Heart right ventricle (tissue), 16 donors: ENCODE data around the gene KL. TPM values are rescaled to one million over a fixed set of nuclear protein-coding genes. Genes with fewer than 3 reads are reported as not detected.

Experiments
- ATAC-seq, 8 donors: fragments of 200-7000 bp; cut with Tn5 transposase; one replicate each; pipeline ENCODE4 v1.9.1; 2020; ENCODE audit warnings: mild to moderate bottlenecking in 8 of 8, moderate library complexity in 8 of 8, moderate number of reproducible peaks in 1 of 8
- DNase-seq, 2 donors: peaks; one replicate each; pipeline ENCODE4 v3.0.0-alpha.2; 2020
- H3K27ac ChIP-seq, 10 donors: fragments of 200-600 bp; sonication (generic) in 2 of 10; one replicate each; pipeline versions ENCODE4 v1.5.0 to v1.8.0; 2020 to 2022; ENCODE audit warnings: mild to moderate bottlenecking in 3 of 10
- H3K27me3 ChIP-seq, 7 donors: fragments of 200-600 bp; one replicate each; pipeline ENCODE4 v1.8.0; 2021 to 2022; ENCODE audit warnings: mild to moderate bottlenecking in 2 of 7
- H3K36me3 ChIP-seq, 9 donors: fragments of 200-600 bp; sonication (generic) in 1 of 9; one replicate each; pipeline versions ENCODE4 v1.5.0 to v1.8.0; 2020 to 2022; ENCODE audit warnings: mild to moderate bottlenecking in 2 of 9
- H3K4me1 ChIP-seq, 9 donors: fragments of 200-600 bp; sonication (generic) in 1 of 9; one replicate each; pipeline versions ENCODE4 v1.5.0 to v1.8.0; 2020 to 2022; ENCODE audit warnings: mild to moderate bottlenecking in 4 of 9
- H3K4me3 ChIP-seq, 10 donors: fragments of 200-600 bp; sonication (generic) in 2 of 10; one replicate each; pipeline versions ENCODE4 v1.5.0 to v1.8.0; 2020 to 2022; ENCODE audit warnings: mild to moderate bottlenecking in 7 of 10, moderate library complexity in 2 of 10
- H3K9me3 ChIP-seq, 11 donors: fragments of 200-600 bp in 10 of 11; sonication (generic) in 2 of 11; one replicate each; pipeline versions ENCODE4 v1.5.0 to v1.8.0; 2013 to 2022; ENCODE audit warnings: mild to moderate bottlenecking in 2 of 11, control low read depth in 1 of 11, moderate library complexity in 1 of 11
- CTCF ChIP-seq, 9 donors: fragments of 200-600 bp; sonication (generic) in 2 of 9; IDR thresholded peaks; one replicate each; pipeline versions ENCODE4 v1.5.0 to v1.8.0; 2021 to 2022; ENCODE audit warnings: antibody characterized with exemption in 9 of 9, mild to moderate bottlenecking in 5 of 9, moderate library complexity in 1 of 9
- WGBS, 2 donors: extraction: QIAGEN DNeasy Blood & Tissue Kit; methylation state at CpG; one replicate each; pipeline ENCODE4 v1.1.7; 2013; ENCODE audit warnings: inconsistent platforms in 1 of 2; 5-methylcytosine and 5-hydroxymethylcytosine counted together
- intact Hi-C, 10 donors: fragments of 100-400 bp; cut with DNase I; formaldehyde crosslinking; loops; one replicate each; pipeline versions ENCODE4 v1.11.1 to v1.14.2; 2022
- polyA plus RNA-seq, 2 donors: library from polyadenylated mRNA; stranded (reverse); fragments of 200-250 nt; gene quantifications; one replicate each; pipeline ENCODE4 v1.2.3, GENCODE V29; 2013
- total RNA-seq, 10 donors: library from RNA; stranded (reverse); fragmentation: NEBNext Ultra II Directional in 3 of 10; extraction: Animal tissue kit (Norgen Biotek cat#: 25700) in 3 of 10; gene quantifications; one replicate each; pipeline versions ENCODE4 v1.2.1 to v1.2.4, GENCODE V29; 2021 to 2023
- donor health status: Arrhythmogenic right ventricular cardiomyopathy.
- donor health status: ischemic (EF 13 %, LVEDD 7.1; RV severe dilation, severe dysfunction).
- donor health status: healthy with polysubstance abuse.
- donor health status: DM: no; HTN: yes; CAD: no.
- donor health status: DM: no; HTN: no; CAD: no.
- donor health status: ischemic (EF 25% LVEDD 6.9; RV normal size, moderate dysfunction).
- donor health status: ischemic (EF 25% LVEDD 5.7; RV mildly dilated, moderate dysfunction).
- donor health status: healthy.
- donor health status: DM: yes; HTN: yes; CAD: no.
- donor health status: Ischemic cardiomyopathy.
- donor health status: ischemic (EF 35%, LVEDD 5.7; RV mildly dilated, moderate dysfunction).
- donor health status: nonischemic (EF 11% LVEDD 7.7; RV severe dilation, severe dysfunction).
- donor health status: DM: yes; HTN: yes; CAD: no.
- donor health status: PGD.
- donor health status: ischemic (EF 29% LVEDD 5.4; RV normal size, mild dysfunction).
- donor health status: nonischemic (EF 23%, LVEDD 6.1; RV moderate dilation, normal function).

KL gene
- total and polyA plus RNA-seq, 12 donors, result 0.80 to 2.7 (median 1.3) TPM

- peak in 5 of 8 donors; percentile 19 to 61 (median 48) for ATAC-seq
- Histone ChIP-seq H3K27ac (peak overlapping the region in 7 of 10 donors; percentile 6 to 81 (median 55)), H3K4me1 (peaks cover 11 to 73% (median 63%) of the 10 kb centered on the region in 9 donors)
These were observed 92.4 kb downstream of the KL start for GRCh38 chr13:33108620-33109019.

GRCh38 chr13:33109271-33109697 is 93.1 kb downstream of the KL start:
- Histone ChIP-seq H3K36me3 (peaks cover 0 to 94% (median 46%) of the 10 kb centered on the region in 9 donors), H3K27me3 (no peaks in the 10 kb centered on the region), H3K4me3 (no peak overlapping the region), H3K4me1 (peaks cover 11 to 74% (median 63%) of the 10 kb centered on the region in 9 donors), H3K27ac (peak overlapping the region in 8 of 10 donors; percentile 26 to 81 (median 60)), H3K9me3 (no peaks in the 10 kb centered on the region)
- DNase-seq (no peak), ATAC-seq (peak in 1 of 8 donors; percentile 6)
- 62 to 81% methylated on average over 2 of the region's 2 CpGs for WGBS, 2 donors
- intact Hi-C loops, result no loop called here
- TF ChIP-seq CTCF (IDR thresholded peaks at IDR 0.05), result no peak

More at GRCh38 chr13:33108620-33109019, 92.4 kb downstream of the KL start:
- Histone ChIP-seq H3K9me3 (no peaks in the 10 kb centered on the region), H3K4me3 (no peak overlapping the region), H3K36me3 (peaks cover 0 to 94% (median 46%) of the 10 kb centered on the region in 9 donors), H3K27me3 (no peaks in the 10 kb centered on the region)
- DNase-seq, result no peak
- no peak for TF ChIP-seq CTCF (IDR thresholded peaks at IDR 0.05)
- intact Hi-C loops, result no loop called here
- 84 to 86% methylated on average over 5 of the region's 5 CpGs for WGBS, 2 donors

- Histone ChIP-seq H3K27me3 (no peaks in the 10 kb centered on the region), H3K4me3 (no peak overlapping the region), H3K36me3 (peaks cover 0 to 94% (median 41%) of the 10 kb centered on the region in 9 donors), H3K27ac (peak overlapping the region in 9 of 10 donors; percentile 26 to 81 (median 59)), H3K4me1 (peaks cover 11 to 74% (median 63%) of the 10 kb centered on the region in 9 donors), H3K9me3 (no peaks in the 10 kb centered on the region)
- TF ChIP-seq CTCF (IDR thresholded peaks at IDR 0.05), result peak in 5 of 9 donors; percentile 11 to 33 (median 18)
- ATAC-seq (peak in 1 of 8 donors; percentile 24), DNase-seq (no peak)
- WGBS, 2 donors, result 83% methylated on average over 10 of the region's 10 CpGs
- intact Hi-C loops, result no loop called here
These were observed 93.6 kb downstream of the KL start for GRCh38 chr13:33109801-33110200.

- no peaks in the 10 kb centered on the region for H3K9me3 ChIP-seq
- no peak for TF ChIP-seq CTCF (IDR thresholded peaks at IDR 0.05)
- ATAC-seq (peak in 2 of 8 donors; percentile 8 to 9), DNase-seq (no peak)
- no peak overlapping the region for H3K4me3 ChIP-seq
- no peaks in the 10 kb centered on the region for H3K27me3 ChIP-seq
- peaks cover 11 to 74% (median 63%) of the 10 kb centered on the region in 9 donors for H3K4me1 ChIP-seq
- peak overlapping the region in 9 of 10 donors; percentile 24 to 81 (median 59) for H3K27ac ChIP-seq
- H3K36me3 ChIP-seq, result peaks cover 0 to 94% (median 37%) of the 10 kb centered on the region in 9 donors
- WGBS, 2 donors, result 64 to 83% methylated on average over 5 of the region's 5 CpGs
- intact Hi-C loops, result no loop called here
These were observed 94.1 kb downstream of the KL start for GRCh38 chr13:33110386-33110712.
